BLaER1 (cell line): ENCODE results near the gene ARHGAP26.

ENCODE experiments used
- H3K27ac ChIP-seq: shearing (Covaris generic); formaldehyde crosslinking; 2 replicates; pipeline ENCODE4 v1.8.1; 2022
- H3K27me3 ChIP-seq: shearing (Covaris generic); formaldehyde crosslinking; 2 replicates; pipeline ENCODE4 v1.8.1; 2022
- H3K36me3 ChIP-seq: shearing (Covaris generic); formaldehyde crosslinking; 2 replicates; pipeline ENCODE4 v1.8.1; 2022
- H3K4me1 ChIP-seq: shearing (Covaris generic); formaldehyde crosslinking; 2 replicates; pipeline ENCODE4 v1.8.1; 2022
- H3K4me2 ChIP-seq: shearing (Covaris generic); formaldehyde crosslinking; 2 replicates; pipeline ENCODE4 v1.8.1; 2022
- H3K4me3 ChIP-seq: shearing (Covaris generic); formaldehyde crosslinking; 2 replicates; pipeline ENCODE4 v1.8.1; 2022
- H3K9ac ChIP-seq: shearing (Covaris generic); formaldehyde crosslinking; 2 replicates; pipeline ENCODE4 v1.8.1; 2022
- H3K9me3 ChIP-seq: shearing (Covaris generic); formaldehyde crosslinking; 2 replicates; pipeline ENCODE4 v1.8.1; 2022
- H4K20me1 ChIP-seq: shearing (Covaris generic); formaldehyde crosslinking; 2 replicates; pipeline ENCODE4 v1.8.1; 2022
- Cebpa-rat ChIP-seq: shearing (Covaris generic); IDR thresholded peaks from 2 replicates; pipeline ENCODE4 v1.8.1; 2022

ARHGAP26 gene

DNA sequence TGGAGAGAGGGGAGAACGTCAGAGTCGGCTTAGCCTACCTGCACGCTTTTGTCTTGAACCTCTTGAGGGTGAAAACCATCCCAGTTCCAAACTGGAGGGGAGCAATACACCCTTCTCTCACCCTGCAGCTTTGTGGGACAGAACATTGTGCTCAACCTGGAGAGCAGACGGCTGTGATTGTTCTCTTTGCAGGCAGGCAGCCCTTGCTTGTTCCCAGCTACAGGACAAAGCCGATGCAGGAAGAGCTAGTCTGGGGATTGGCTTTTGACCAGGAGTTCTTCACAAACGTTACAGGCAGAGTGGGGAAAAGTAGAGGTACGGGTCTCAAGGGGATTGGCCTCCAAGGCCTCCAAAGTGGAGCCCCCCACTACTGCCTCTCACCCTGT is 33.9 kb upstream of the ARHGAP26 start:
- no peaks in the 10 kb centered on the region for H3K36me3 ChIP-seq
- H3K4me3 ChIP-seq = no peak overlapping the region
- H3K27ac ChIP-seq = no peak overlapping the region
- no peaks in the 10 kb centered on the region for H4K20me1 ChIP-seq
- TF ChIP-seq Cebpa-rat = no peak
- H3K4me2 ChIP-seq = no peak overlapping the region
- no peaks in the 10 kb centered on the region for H3K9me3 ChIP-seq
- no peak overlapping the region for H3K9ac ChIP-seq
- no peaks in the 10 kb centered on the region for H3K27me3 ChIP-seq
- peaks cover 21% of the 10 kb centered on the region for H3K4me1 ChIP-seq

DNA sequence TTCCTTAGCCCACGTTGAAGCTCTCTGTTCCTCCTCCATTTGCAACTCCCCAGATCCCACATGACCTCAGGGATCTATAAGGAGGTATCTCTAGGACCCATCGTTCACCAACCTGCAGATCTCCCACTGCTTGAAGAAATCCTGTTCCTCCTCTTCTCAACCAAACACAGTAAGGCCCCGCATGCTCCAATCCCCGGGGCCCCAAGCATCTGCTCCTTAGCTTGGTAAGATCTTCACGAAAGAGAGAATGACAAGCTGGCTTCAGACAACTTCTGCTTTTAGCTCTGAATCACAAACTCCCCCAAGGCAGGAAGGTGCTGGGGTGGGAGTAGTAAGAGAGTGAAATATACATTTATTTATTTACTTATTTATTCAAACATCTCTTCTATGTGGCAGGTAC is 33.0 kb upstream of the ARHGAP26 start:
- H4K20me1 ChIP-seq = no peaks in the 10 kb centered on the region
- H3K9ac ChIP-seq = no peak overlapping the region
- H3K4me2 ChIP-seq = no peak overlapping the region
- no peaks in the 10 kb centered on the region for H3K36me3 ChIP-seq
- H3K4me1 ChIP-seq = peaks cover 21% of the 10 kb centered on the region
- H3K9me3 ChIP-seq = no peaks in the 10 kb centered on the region
- H3K27me3 ChIP-seq = no peaks in the 10 kb centered on the region
- no peak overlapping the region for H3K4me3 ChIP-seq
- TF ChIP-seq Cebpa-rat = no peak
- no peak overlapping the region for H3K27ac ChIP-seq

- Histone ChIP-seq H3K4me2 (no peak overlapping the region), H3K27me3 (no peaks in the 10 kb centered on the region), H4K20me1 (no peaks in the 10 kb centered on the region), H3K27ac (no peak overlapping the region), H3K36me3 (no peaks in the 10 kb centered on the region), H3K4me1 (no peaks in the 10 kb centered on the region), H3K4me3 (no peak overlapping the region), H3K9me3 (no peaks in the 10 kb centered on the region), H3K9ac (no peak overlapping the region)
- TF ChIP-seq Cebpa-rat = no peak
Observed at GRCh38 chr5:142740474-142741242, 29.5 kb upstream of the ARHGAP26 start.

DNA sequence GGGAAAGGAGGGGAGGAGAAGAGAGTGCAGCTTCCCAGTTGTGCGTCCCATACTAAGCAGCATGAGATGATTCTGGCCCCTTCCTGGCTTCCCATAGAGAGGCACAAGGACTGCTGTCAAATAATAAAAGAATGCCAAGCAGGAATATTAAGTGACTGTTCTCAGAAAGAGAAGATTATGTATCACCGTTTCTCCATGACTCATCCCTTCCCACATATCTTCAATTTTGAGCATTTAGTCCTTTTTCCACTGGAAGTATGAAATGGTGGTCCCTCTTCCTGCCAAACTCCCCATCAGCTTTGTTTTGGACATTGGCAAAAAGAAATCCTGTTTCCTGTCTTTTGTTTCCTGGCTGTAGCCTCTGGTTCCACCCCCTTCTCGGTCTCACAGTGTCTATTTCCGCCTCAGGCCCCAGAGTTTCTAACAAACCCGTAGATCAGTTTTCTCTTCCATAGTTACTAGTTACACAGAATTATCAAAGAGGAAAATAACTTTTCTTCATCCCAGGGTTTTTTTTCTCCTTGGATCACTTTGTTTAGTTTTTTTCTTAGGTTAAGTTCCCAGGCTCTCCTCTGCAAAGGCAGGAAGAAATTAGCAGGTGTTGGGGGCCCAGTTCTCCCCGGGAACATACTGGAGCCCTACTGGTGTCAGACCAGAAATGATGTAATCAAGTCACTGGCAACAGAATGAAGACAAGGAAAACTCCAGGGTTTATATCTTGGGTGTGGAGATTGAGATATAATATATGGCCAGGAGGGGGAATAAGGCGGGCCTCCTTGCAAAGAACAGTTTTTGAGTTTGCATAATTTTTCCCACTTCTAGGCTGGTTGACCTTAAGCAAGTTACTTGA is 26.4 kb upstream of the ARHGAP26 start:
- no peak overlapping the region for H3K27ac ChIP-seq
- H3K27me3 ChIP-seq = no peaks in the 10 kb centered on the region
- H3K4me3 ChIP-seq = no peak overlapping the region
- no peaks in the 10 kb centered on the region for H3K36me3 ChIP-seq
- H3K9ac ChIP-seq = no peak overlapping the region
- H3K4me1 ChIP-seq = no peaks in the 10 kb centered on the region
- no peaks in the 10 kb centered on the region for H4K20me1 ChIP-seq
- H3K4me2 ChIP-seq = no peak overlapping the region
- H3K9me3 ChIP-seq = no peaks in the 10 kb centered on the region
- no peak for TF ChIP-seq Cebpa-rat

DNA sequence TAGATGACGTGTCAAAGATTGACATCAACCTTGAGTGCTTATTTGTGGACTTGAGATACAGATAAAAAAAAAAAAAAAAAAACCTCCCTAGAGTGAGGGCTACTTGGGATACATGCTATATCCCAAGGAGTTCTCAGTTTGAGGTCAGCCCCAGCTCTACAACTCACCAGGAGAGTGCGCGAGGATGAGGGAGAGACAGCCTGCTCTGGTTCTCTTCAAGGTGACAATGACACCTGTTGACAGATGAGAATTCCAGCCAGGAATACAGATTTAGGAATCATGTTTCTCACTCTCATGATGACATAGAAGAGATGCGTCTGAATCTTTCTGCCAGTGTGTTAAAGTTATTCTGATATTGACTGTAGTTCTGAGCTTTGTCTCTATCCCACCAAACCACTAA is 24.9 kb upstream of the ARHGAP26 start:
- Histone ChIP-seq H3K4me3 (no peak overlapping the region), H3K4me1 (no peaks in the 10 kb centered on the region), H3K9me3 (no peaks in the 10 kb centered on the region), H3K27me3 (no peaks in the 10 kb centered on the region), H4K20me1 (no peaks in the 10 kb centered on the region), H3K27ac (no peak overlapping the region), H3K9ac (no peak overlapping the region), H3K36me3 (no peaks in the 10 kb centered on the region), H3K4me2 (no peak overlapping the region)
- TF ChIP-seq Cebpa-rat = no peak

- Histone ChIP-seq H3K36me3 (no peaks in the 10 kb centered on the region), H3K4me1 (no peaks in the 10 kb centered on the region), H3K9me3 (no peaks in the 10 kb centered on the region), H3K4me3 (no peak overlapping the region), H3K9ac (no peak overlapping the region), H3K4me2 (no peak overlapping the region), H3K27ac (no peak overlapping the region), H4K20me1 (no peaks in the 10 kb centered on the region), H3K27me3 (no peaks in the 10 kb centered on the region)
- TF ChIP-seq Cebpa-rat = no peak
Observed at GRCh38 chr5:142746532-142747433, 23.4 kb upstream of the ARHGAP26 start.

DNA sequence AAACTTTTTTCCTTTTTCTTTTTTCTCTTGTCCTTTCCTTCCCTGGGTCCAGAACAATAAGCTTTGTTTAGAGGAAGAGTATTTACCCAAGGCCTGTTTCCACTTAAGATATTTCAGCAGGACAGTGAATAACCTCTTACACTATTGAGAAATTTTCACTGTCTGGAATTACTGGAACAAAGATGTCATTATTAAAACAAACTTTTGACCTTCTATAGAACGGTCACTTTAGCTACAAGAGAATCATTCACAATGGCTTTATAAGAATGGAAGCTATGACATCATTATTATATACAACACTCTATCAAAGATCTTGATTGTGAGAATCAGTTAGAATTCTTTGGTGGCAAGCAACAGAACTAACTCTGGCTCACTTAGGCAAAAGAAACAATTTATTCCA is 22.0 kb upstream of the ARHGAP26 start:
- no peak for TF ChIP-seq Cebpa-rat
- Histone ChIP-seq H3K4me2 (no peak overlapping the region), H3K4me1 (no peaks in the 10 kb centered on the region), H3K9ac (no peak overlapping the region), H3K36me3 (no peaks in the 10 kb centered on the region), H4K20me1 (no peaks in the 10 kb centered on the region), H3K27ac (no peak overlapping the region), H3K4me3 (no peak overlapping the region), H3K9me3 (no peaks in the 10 kb centered on the region), H3K27me3 (no peaks in the 10 kb centered on the region)

DNA sequence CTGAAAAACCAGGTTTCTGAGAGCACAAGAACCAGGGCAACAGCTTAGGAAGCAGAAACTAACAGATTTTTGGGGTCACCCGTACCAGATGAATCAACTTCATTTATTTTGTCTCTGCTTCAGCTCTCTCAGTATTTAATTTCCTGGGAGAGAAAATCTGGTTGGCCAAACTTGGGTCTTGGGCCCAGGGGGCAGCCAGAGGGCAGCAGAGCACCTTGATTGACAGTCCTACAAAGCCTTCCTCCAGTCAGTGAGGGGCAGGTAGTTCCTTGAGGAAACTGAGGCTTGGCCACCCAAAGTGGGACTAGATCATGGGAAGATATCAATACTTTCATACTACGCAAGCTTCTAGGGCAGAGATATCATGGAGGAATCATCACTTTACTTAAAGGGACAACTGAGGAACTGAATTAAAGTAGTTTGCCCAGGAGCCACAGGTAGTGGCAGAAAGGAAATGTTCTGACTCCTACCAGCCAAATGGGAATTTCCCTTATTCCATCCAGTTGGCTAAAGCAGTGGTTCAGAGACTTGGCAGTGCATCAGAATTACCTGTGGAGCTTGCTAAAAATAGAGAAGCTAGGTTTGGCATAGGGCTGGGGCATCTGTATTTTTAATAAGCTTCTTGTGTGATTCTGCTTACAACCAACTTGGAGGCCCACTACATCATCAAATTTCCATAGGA is 21.5 kb upstream of the ARHGAP26 start:
- H3K4me2 ChIP-seq = no peak overlapping the region
- H3K9me3 ChIP-seq = no peaks in the 10 kb centered on the region
- no peaks in the 10 kb centered on the region for H3K36me3 ChIP-seq
- TF ChIP-seq Cebpa-rat = no peak
- H3K4me1 ChIP-seq = no peaks in the 10 kb centered on the region
- no peaks in the 10 kb centered on the region for H4K20me1 ChIP-seq
- no peak overlapping the region for H3K4me3 ChIP-seq
- no peaks in the 10 kb centered on the region for H3K27me3 ChIP-seq
- H3K27ac ChIP-seq = no peak overlapping the region
- H3K9ac ChIP-seq = no peak overlapping the region

GRCh38 chr5:142749321-142749720 is 20.9 kb upstream of the ARHGAP26 start:
- no peaks in the 10 kb centered on the region for H4K20me1 ChIP-seq
- H3K4me1 ChIP-seq = no peaks in the 10 kb centered on the region
- no peak overlapping the region for H3K4me2 ChIP-seq
- no peaks in the 10 kb centered on the region for H3K27me3 ChIP-seq
- H3K27ac ChIP-seq = no peak overlapping the region
- TF ChIP-seq Cebpa-rat = no peak
- H3K36me3 ChIP-seq = no peaks in the 10 kb centered on the region
- no peaks in the 10 kb centered on the region for H3K9me3 ChIP-seq
- no peak overlapping the region for H3K4me3 ChIP-seq
- H3K9ac ChIP-seq = no peak overlapping the region
